Glomerular endothelial cell (primary cell): ENCODE data around the gene UBE2G1. TPM values are rescaled to one million over a fixed set of nuclear protein-coding genes. Genes with fewer than 3 reads are reported as not detected.
A peak's percentile ranks its signal among the peaks of the same experiment; 100 is the strongest.
"Not testable (repeated sequence)": the region's sequence is repeated elsewhere in the genome, so short reads cannot be mapped to it uniquely, and the experiment has no call there.

ENCODE experiments used
- DNase-seq: peaks from one replicate; pipeline ENCODE4 v3.0.0-alpha.2; 2011; ENCODE audit warnings: low read depth, low spot score; ENCODE audit errors: extremely low read depth
- total RNA-seq: library from RNA; depleted of rRNA; stranded (reverse); fragments of >200 nt; gene quantifications from 2 replicates; pipeline ENCODE4 v1.2.3, GENCODE V29; 2015

Gene UBE2G1, protein sequence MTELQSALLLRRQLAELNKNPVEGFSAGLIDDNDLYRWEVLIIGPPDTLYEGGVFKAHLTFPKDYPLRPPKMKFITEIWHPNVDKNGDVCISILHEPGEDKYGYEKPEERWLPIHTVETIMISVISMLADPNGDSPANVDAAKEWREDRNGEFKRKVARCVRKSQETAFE
- 60.0 and 79.8 TPM in 2 replicates for total RNA-seq

DNA sequence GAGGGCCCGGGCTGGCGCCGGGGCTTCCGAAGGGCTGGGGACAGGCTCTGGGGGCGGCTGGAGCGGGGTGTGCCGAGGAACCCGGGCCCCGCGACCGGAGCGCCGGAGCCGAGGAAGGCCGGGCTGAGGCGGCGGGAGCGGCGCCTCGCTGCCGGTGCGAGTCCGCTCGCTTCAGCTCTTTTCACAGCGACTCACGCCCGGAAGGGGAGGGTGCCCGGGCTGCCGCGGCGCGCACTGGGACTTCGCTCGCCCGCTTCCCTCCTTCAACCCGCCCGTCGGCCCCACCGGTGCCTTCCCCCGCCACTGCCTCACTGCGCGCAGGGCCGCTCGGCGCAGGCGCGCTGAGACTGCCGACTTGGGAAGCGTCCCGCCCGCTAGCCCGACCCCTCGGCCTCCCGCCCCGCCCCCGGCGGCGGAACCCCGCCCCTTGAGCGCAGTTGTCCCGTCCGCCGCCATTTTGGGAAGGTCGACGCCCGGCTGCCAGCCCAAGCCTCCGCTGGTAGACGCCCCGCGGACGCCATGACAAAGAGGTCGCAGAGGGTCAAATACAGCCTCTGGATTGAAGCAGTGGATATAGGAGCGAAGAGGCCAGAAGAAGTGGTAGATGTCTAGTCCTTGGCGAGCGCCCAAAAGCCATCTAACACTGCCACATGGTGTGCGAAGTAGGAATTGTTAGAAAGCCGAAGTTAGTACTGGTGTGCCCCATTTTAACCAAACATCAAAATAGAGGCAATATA lies at the start of gene UBE2G1:
UBE2G1 (minus strand) TSS at position 349 of the 737 bp plus-strand sequence. CDS start 359 bp downstream, outside the sequence.
- peak; percentile 56 for DNase-seq

DNA sequence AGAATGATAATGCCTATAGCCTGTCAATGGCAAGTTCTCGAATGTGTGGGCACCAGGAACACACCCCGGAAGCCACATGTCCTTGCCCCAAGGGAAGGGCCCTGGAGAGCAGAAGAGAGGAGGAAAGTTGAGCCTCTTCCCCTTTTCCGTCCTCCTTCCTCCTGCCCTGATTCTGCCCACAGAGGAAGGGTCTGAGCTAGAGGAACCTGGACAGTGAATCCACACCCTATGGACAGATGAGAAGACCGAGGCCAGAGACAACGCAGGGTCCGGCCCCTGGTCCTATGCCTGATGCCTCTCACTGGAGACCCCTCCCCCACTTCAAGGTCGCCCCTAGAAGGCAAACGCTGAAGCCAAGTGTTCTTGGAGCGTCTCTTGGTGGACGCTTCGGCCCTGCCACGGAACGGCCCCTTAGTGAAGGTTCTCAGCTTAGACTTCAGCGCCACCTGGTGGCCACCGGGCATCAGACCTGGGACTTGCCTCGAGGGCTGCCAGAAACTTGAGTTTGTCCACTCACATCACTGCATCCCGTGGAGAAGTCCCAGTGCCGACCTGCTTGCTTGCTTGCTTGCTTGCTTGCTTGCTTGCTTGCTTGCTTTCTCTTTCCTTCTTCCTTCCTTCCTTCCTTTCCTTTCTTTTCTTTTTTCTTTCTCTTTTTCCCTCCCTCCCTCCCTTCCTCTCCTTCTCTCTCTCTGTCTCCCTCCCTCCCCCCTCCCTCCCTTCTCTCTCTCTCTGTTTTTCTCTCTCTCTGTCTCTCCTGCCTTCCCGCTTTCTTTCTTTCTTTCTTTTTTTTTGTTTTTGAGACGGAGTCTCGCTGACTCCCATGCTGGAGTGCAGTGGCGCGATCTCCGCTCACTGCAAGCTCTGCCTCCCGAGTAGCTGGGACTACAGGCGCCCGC lies 46.7 kb upstream of the UBE2G1 start:
- peak; percentile 70 for DNase-seq

- DNase-seq: no peak
Measured at GRCh38 chr17:4411201-4411600, 44.7 kb upstream of the UBE2G1 start.

- no peak for DNase-seq
Measured at GRCh38 chr17:4409659-4410058, 43.2 kb upstream of the UBE2G1 start.

GRCh38 chr17:4407851-4408250 lies 41.4 kb upstream of the UBE2G1 start:
- no peak for DNase-seq

DNA sequence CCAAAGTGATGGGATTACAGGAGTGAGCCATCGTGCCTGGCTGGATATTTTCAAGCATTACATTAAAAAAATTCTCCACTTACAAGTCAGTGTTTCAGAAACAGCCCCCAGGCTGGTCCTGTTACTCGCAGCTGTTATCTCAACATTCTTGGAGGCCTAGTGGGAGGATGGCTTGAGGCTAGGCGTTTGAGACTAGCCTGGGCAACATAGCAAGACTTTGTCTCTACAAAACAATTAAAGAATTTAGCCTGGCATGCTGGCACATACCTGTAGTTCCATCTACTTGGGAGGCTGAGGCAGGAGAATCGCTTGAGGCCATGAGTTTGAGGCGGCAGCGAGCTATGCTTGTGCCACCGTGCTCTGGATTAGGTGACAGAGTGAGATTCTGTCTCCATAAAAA lies 40.7 kb upstream of the UBE2G1 start:
- DNase-seq: no peak

DNA sequence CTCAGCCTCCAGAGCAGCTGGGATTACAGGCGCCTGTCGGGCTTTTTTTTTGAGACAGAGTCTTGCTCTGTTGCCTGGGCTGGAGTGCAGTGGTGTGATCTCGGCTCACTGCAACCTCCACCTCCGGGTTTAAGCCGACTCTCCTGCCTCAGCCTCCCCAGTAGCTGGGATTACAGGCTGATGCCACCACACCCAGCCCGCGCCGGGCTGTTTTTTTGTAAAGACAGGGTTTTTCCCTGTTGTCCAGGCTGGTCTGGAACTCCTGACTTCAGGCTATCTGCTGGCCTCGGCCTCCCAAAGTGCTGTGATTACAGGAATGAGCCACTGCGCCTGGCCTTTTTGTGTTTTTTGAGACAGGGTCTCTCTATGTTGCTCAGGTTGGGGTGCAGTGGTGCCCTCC lies 39.9 kb upstream of the UBE2G1 start:
- DNase-seq: no peak

GRCh38 chr17:4405699-4406098 lies 39.2 kb upstream of the UBE2G1 start:
- no peak for DNase-seq

GRCh38 chr17:4405038-4405669 lies 38.7 kb upstream of the UBE2G1 start:
- no peak for DNase-seq

DNA sequence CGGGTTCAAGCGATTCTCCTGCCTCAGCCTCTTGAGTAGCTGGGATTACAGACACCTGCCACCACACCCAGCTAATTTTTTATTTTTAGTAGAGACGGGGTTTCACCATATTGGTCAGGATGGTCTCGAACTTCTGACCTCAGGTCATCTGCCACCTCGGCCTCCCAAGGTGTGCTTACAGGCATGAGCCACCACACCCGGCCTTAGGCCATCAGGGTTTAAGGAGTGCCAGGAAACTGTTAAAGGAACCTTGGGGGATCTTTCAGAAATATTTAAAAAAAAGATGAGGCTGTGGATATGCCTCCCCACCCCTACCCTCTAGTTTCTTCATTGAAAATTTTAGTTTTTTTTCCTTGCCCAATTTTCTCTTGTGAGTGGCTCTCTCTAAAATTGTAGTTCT lies 31.4 kb upstream of the UBE2G1 start:
- DNase-seq: no peak

- DNase-seq: no peak
Measured at GRCh38 chr17:4395111-4395478, 28.6 kb upstream of the UBE2G1 start.

DNA sequence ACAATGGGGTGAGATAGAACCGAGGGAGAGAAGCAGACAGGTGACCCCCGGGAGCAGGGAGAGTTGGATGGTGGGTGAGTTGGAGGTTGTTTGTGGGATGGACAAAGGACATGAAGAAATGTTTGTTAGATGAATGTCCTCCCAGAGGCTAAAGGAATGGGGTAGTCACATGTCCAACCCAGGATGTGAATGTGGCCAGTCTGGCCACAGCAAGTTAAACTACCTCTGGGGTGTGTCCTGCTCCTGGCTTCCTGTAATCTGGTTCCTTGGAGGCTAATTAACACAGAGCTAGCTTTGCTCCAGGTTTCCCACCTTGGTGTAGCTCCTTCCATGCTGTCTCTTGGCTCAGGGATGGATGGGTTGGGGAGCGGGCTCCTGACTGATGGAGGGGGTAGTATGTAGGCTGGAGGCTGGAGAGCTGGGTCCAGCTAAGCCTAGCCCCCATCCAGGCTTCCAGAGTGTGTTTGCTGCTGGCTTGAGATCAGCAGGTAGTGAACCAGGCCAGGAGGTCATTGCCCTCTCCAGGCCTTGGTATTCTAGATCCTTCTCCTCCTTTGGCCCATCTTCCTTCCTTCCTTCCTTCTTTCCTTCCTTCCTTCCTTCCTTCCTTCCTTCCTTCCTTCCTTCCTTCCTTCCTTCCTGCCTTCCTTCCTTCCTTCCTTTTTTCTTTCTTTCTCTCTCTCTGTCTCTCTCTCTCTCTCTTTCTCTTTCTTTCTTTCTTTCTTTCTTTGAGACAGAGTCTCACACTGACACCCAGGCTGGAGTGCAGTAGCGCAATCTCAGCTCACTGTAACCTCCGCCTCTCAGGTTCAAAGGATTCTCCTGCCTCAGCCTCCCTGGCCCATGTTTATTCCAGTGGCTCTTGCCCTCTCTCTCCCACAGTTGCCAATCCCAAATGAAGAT lies 28.0 kb upstream of the UBE2G1 start:
- no peak for DNase-seq

DNA sequence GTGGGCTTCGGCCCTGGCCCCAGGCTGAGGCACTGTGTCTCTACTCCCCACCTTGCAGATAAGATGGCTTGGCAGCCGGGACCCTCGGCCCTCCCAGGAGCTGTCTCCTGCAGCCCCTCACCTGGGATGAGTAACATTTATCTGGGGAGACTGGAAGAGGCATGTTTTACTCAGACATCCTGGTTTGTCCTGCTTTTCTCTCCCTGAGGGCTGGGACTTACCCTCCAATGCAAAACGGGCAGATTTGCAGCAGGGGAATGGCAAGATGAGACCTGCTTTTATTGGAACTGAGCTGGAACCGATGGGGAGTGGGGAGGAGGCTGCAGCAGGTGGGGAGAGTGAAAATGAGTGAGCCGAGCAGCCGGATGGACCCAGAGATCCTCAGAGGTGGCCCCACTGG lies 27.3 kb upstream of the UBE2G1 start:
- DNase-seq: no peak

GRCh38 chr17:4389079-4389478 lies 22.6 kb upstream of the UBE2G1 start:
- DNase-seq: no peak

DNA sequence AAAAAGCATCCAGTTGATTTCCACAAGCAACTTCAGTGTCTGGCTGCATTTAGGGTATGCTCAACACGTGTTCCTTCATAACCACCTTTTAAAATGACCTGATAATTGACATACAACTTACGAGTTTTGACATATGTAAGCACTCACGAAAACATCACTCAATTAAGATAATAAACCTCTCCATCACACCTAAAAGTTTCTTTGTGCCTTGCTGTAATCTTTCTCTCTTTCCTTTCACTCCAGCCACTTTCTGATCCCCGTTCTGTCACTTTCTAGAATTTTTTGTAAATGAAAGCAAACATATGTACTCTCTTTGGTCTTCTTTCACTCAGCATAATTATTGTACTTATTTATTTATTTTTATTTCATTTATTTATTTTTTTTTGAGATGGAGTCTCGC lies 20.7 kb upstream of the UBE2G1 start:
- no peak for DNase-seq

DNA sequence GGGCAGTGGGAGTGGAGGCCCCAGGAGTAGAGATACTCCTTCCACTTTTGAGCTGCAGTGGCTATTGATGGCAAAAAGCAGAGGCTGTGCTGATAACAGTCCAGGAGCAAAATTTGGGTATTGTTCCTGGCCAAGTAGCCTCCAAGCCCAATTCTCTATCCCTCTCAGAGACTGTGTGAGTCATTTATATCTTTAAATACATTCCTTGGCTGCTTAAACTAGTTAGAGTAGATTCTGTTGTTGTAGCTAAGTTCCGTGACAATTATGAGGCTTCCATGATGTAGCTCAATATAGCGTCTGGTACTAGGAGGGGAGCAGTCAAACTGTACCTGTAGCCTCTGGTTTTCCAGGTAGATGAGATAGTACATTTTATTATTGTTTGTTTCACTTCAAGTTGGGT lies 19.9 kb upstream of the UBE2G1 start:
- no peak for DNase-seq

- DNase-seq: no peak
Measured at GRCh38 chr17:4381690-4382671, 15.5 kb upstream of the UBE2G1 start.

DNA sequence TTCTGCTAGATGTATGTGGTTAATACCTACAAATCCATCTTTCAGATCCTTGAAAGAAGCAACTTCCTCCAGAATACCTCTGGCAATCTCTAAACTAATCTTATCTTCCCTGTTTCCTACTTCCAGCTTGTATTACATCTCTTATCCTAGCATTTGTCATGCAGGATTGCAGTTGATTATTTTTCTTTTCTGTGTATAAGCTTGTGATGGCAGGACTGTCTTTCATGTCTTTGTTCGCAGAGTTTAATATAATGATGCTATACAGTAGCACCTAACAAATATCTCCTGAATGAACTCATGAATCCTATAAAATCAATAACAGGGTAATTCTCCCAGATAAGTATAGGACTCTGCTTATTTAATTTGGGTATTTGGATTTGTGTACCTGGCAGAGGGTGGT lies 12.2 kb upstream of the UBE2G1 start:
- DNase-seq: no peak

- DNase-seq: not testable (repeated sequence)
Measured at GRCh38 chr17:4377247-4377646, 10.8 kb upstream of the UBE2G1 start.
